SU-DHL-6 (cell line): ENCODE measurements around the gene ASCL2.

Experiments
- H2AFZ ChIP-seq: fragments of 200-600 bp; sonication (generic); 2 replicates; pipeline ENCODE4 v1.6.1; 2014; ENCODE audit warnings: low read depth, mild to moderate bottlenecking, moderate library complexity, mixed read lengths, antibody characterized with exemption, low read length; ENCODE audit not compliant: severe bottlenecking
- H3F3A ChIP-seq: fragments of 200-600 bp; shearing (Covaris generic); 2 replicates; pipeline ENCODE4 v1.6.0; 2016; ENCODE audit warnings: antibody characterized with exemption, mild to moderate bottlenecking; ENCODE audit not compliant: insufficient read depth
- H3K27ac ChIP-seq: fragments of 200-600 bp; sonication (generic); 2 replicates; pipeline ENCODE4 v1.5.1; 2016; ENCODE audit warnings: low read depth, mild to moderate bottlenecking, low read length, moderate library complexity, mixed read lengths
- H3K27me3 ChIP-seq: fragments of 200-600 bp; sonication (generic), shearing (Covaris generic); 2 replicates; pipeline ENCODE4 v1.6.0; 2014; ENCODE audit warnings: mild to moderate bottlenecking, low read length
- H3K36me3 ChIP-seq: fragments of 200-600 bp; sonication (generic); 2 replicates; pipeline ENCODE4 v1.6.1; 2014; ENCODE audit warnings: mild to moderate bottlenecking, low read length, mixed read lengths
- H3K4me2 ChIP-seq: fragments of 300-600, 200-600 bp; shearing (Covaris generic), sonication (generic); 2 replicates; pipeline ENCODE4 v1.6.0; 2014; ENCODE audit warnings: low read length, low read depth, mild to moderate bottlenecking; ENCODE audit not compliant: poor library complexity, severe bottlenecking
- H3K4me3 ChIP-seq: fragments of 200-600 bp; sonication (generic); 2 replicates; pipeline ENCODE4 v1.5.1; 2014; ENCODE audit warnings: antibody characterized with exemption, low read length, mild to moderate bottlenecking, mixed read lengths; ENCODE audit not compliant: insufficient read depth, poor library complexity, severe bottlenecking
- H3K79me2 ChIP-seq: fragments of 200-600 bp; sonication (generic); 2 replicates; pipeline ENCODE4 v1.6.1; 2014; ENCODE audit warnings: mild to moderate bottlenecking, low read length, moderate library complexity; ENCODE audit not compliant: insufficient read depth
- H3K9ac ChIP-seq: fragments of 200-600 bp; sonication (generic); 2 replicates; pipeline ENCODE4 v1.7.0; 2014; ENCODE audit warnings: mild to moderate bottlenecking, low read length
- H3K9me2 ChIP-seq: fragments of 200-600 bp; sonication (generic); replicated peaks from 2 replicates; pipeline ENCODE4 v1.6.1; 2014; ENCODE audit warnings: low read length; ENCODE audit not compliant: insufficient read depth
- H3K9me3 ChIP-seq: fragments of 200-600 bp; sonication (generic); 2 replicates; pipeline ENCODE4 v1.6.1; 2014; ENCODE audit warnings: low read length, mixed read lengths; ENCODE audit not compliant: insufficient read depth
- H4K20me1 ChIP-seq: fragments of 200-600 bp; sonication (generic); 2 replicates; pipeline ENCODE4 v1.6.1; 2014; ENCODE audit warnings: low read depth, mild to moderate bottlenecking, antibody characterized with exemption, low read length, moderate library complexity, mixed read lengths
- CTCF ChIP-seq: fragments of 200-600 bp; sonication (generic); IDR thresholded peaks from one replicate; pipeline ENCODE4 v1.5.1; 2017; ENCODE audit warnings: antibody characterized with exemption, mild to moderate bottlenecking, low read length, moderate library complexity; ENCODE audit not compliant: insufficient read depth, poor library complexity, severe bottlenecking
- EZH2phosphoT487 ChIP-seq: fragments of 200-600 bp; sonication (generic), shearing (Covaris generic); conservative IDR thresholded peaks from 2 replicates; pipeline ENCODE4 v1.6.1; 2018; ENCODE audit warnings: mild to moderate bottlenecking, antibody characterized with exemption, low read length, moderate library complexity, mixed read lengths

ASCL2 gene

GRCh38 chr11:2275334-2276279 is 5.2 kb upstream of the ASCL2 start:
- TF ChIP-seq EZH2phosphoT487 (no peak), CTCF (no peak)
- Histone ChIP-seq H3K4me2 (no peak overlapping the region), H3K4me3 (no peak overlapping the region), H3K27me3 (no peaks in the 10 kb centered on the region), H3K27ac (no peak overlapping the region), H3K9me3 (peaks cover 4% of the 10 kb centered on the region; the same call in 1 of the 2 replicates), H3F3A (no peaks in the 10 kb centered on the region), H3K79me2 (no peaks in the 10 kb centered on the region), H2AFZ (no peak overlapping the region), H4K20me1 (no peaks in the 10 kb centered on the region), H3K9ac (no peak overlapping the region), H3K36me3 (no peaks in the 10 kb centered on the region), H3K9me2 (no peaks in the 10 kb centered on the region)

GRCh38 chr11:2273771-2274170 is 3.4 kb upstream of the ASCL2 start:
- TF ChIP-seq EZH2phosphoT487 (no peak), CTCF (no peak)

GRCh38 chr11:2273311-2273710 is 2.9 kb upstream of the ASCL2 start:
- Histone ChIP-seq H3K9ac (no peak overlapping the region), H3K27ac (no peak overlapping the region), H3K4me3 (no peak overlapping the region), H3K36me3 (no peaks in the 10 kb centered on the region), H2AFZ (no peak overlapping the region), H3K4me2 (no peak overlapping the region), H3K79me2 (no peaks in the 10 kb centered on the region), H3K9me2 (no peaks in the 10 kb centered on the region), H3F3A (no peaks in the 10 kb centered on the region), H3K9me3 (no peaks in the 10 kb centered on the region), H4K20me1 (no peaks in the 10 kb centered on the region), H3K27me3 (no peaks in the 10 kb centered on the region)
- TF ChIP-seq EZH2phosphoT487 (no peak), CTCF (no peak)

More at GRCh38 chr11:2273771-2274170, 3.4 kb upstream of the ASCL2 start:
- H3K79me2 ChIP-seq: no peaks in the 10 kb centered on the region
- H2AFZ ChIP-seq: no peak overlapping the region
- no peak overlapping the region for H3K4me3 ChIP-seq
- no peaks in the 10 kb centered on the region for H3K27me3 ChIP-seq
- H3F3A ChIP-seq: no peaks in the 10 kb centered on the region
- no peak overlapping the region for H3K27ac ChIP-seq
- no peaks in the 10 kb centered on the region for H4K20me1 ChIP-seq
- H3K4me2 ChIP-seq: no peak overlapping the region
- H3K9me3 ChIP-seq: no peaks in the 10 kb centered on the region
- no peak overlapping the region for H3K9ac ChIP-seq
- H3K9me2 ChIP-seq: no peaks in the 10 kb centered on the region
- no peaks in the 10 kb centered on the region for H3K36me3 ChIP-seq
